Activated T-helper 2 cell treated with anti-CD3 and anti-CD28 coated beads, Interferon-gamma antibody, Interleukin-2, Interleukin-4, amounts not matched to agents 10 μg/mL and 5 μg/mL and 100 μg/mL, durations not matched to agents 14 hours and 24 hours and 36 hours (primary cell): ENCODE data around the gene EMC7. TPM values are rescaled to one million over a fixed set of nuclear protein-coding genes. Genes with fewer than 3 reads are reported as not detected.
"Not testable (repeated sequence)": the region's sequence is repeated elsewhere in the genome, so short reads cannot be mapped to it uniquely, and the experiment has no call there.

Experiments used
- DNase-seq: peaks from one replicate; pipeline ENCODE4 v3.0.0; 2021; ENCODE audit warnings: low spot score
- H3K27ac Mint-ChIP-seq: one replicate; pipeline ENCODE4 v1.8.0; 2021; ENCODE audit warnings: mixed read lengths
- H3K27me3 Mint-ChIP-seq: one replicate; pipeline ENCODE4 v1.8.0; 2021; ENCODE audit warnings: low read depth, mixed read lengths
- H3K36me3 Mint-ChIP-seq: one replicate; pipeline ENCODE4 v1.8.0; 2021; ENCODE audit warnings: low read depth, mixed read lengths
- H3K4me1 Mint-ChIP-seq: one replicate; pipeline ENCODE4 v1.8.0; 2021; ENCODE audit warnings: low read depth, mixed read lengths
- H3K4me3 Mint-ChIP-seq: one replicate; pipeline ENCODE4 v1.8.0; 2021; ENCODE audit warnings: low read depth, mild to moderate bottlenecking, moderate library complexity, mixed read lengths
- H3K9me3 Mint-ChIP-seq: one replicate; pipeline ENCODE4 v1.8.0; 2021; ENCODE audit warnings: mixed read lengths
- intact Hi-C: fragments of 100-400 bp; cut with micrococcal nuclease; formaldehyde crosslinking; loops from one replicate; pipeline ENCODE4 v1.15.1; 2023
- total RNA-seq: library from RNA; stranded (reverse); gene quantifications from 2 replicates; pipeline ENCODE4 v1.2.3, GENCODE V29; 2022

EMC7 gene
- 66.8 and 68.0 TPM in 2 replicates for total RNA-seq

DNA sequence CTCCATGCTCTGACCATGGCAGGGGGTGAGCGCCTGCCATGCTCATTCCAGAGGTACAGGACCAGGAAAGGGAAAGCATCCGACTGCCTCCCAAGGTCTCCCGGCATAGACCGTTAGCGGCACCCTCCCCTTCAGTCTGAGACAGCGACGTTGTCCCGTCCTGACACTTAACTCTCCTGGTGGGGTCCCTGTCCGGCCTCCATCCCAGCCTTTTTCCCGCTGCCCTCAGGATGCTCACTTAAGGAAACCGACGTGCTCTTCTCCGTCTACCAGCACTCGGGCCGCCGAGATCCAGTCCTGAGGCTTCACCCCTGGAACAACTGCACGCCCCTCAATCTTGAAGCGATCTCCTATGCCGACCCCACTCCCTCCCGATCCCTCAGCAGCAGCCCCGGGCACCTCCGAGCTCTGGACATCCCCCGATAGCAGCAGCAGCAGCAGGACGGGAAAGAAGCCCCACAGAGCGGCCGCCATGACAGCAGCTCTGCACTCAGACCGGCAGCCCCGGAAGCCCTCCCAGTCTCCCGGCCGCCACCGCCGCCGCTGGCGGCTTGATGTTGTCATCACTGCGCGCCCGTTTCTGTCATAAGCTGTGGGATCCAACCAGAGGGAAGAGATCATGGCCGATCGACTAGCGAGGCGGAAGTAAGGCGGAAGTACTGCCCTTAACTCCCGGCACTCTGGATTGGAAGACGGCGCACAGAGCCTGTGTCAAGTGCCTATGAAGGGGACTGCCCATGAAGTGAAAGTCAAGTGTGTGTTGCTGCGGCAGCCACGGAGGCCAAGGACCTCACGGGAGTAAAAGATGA is at the start of gene EMC7, which contains the start of gene PGBD4:
Gene EMC7 (minus strand): TSS at position 497 of the 809 bp plus-strand sequence. CDS start 23 bp downstream, at position 474.
Gene PGBD4 (plus strand): TSS at position 718 of the 809 bp plus-strand sequence. CDS start 449 bp downstream, outside the sequence.
- intact Hi-C loops: loop anchor here (1.0 to 5.0 kb wide), 6 partner anchors 62 to 486 kb away; partner anchors contain the start of genes AVEN, KATNBL1, LPCAT4 and NOP10
- Mint-ChIP-seq H3K4me3 (peak within 1 kb of the TSS; percentile 100), H3K27ac (peak within 1 kb of the TSS; percentile 96), H3K9me3 (peaks cover 4% of the 10 kb centered on the region), H3K36me3 (peaks cover 41% of the 10 kb centered on the region), H3K4me1 (peaks cover 25% of the 10 kb centered on the region), H3K27me3 (no peaks in the 10 kb centered on the region)
- peak; percentile 99 for DNase-seq

DNA sequence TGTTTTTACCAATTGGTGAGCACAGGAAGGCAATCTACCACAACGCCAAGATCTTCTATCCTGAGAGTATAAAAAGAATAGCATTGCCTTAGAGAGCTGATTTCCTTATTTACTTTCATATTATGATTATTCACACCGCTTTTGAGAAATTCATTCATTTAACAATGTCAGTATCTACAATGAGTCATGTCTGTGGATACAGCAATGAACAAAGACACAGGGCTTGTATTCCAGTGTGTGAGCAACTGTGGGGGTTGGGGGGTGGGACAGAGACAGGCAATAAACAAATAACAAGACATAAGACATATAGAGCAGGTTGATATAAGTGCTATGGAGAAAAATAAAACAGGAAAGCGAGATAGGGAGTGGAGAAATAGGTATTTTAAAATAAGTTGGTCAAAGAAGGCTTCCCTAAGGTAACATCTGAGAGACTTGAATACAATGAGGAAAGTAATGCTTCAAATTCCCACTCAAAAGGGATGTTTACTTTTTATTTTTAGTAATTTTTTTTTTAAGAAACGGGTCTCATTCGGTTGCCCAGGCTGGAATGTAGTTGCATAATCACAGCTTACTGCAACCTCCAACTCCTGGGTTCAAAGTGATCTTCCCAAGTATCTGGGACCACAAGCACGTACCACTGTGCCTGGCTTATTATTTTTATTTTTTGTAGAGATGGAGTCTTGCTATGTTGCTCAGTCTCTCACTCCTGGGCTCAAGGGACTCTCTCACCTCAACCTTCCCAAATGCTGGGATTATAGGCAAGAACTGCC is 45.9 kb upstream of the EMC7 start:
- DNase-seq: no peak
- Mint-ChIP-seq H3K9me3 (no peaks in the 10 kb centered on the region), H3K36me3 (peaks cover 54% of the 10 kb centered on the region), H3K27ac (peak overlapping the region; percentile 26), H3K4me1 (peaks cover 2% of the 10 kb centered on the region), H3K27me3 (no peaks in the 10 kb centered on the region), H3K4me3 (no peak overlapping the region)
- intact Hi-C loops: no loop called here

DNA sequence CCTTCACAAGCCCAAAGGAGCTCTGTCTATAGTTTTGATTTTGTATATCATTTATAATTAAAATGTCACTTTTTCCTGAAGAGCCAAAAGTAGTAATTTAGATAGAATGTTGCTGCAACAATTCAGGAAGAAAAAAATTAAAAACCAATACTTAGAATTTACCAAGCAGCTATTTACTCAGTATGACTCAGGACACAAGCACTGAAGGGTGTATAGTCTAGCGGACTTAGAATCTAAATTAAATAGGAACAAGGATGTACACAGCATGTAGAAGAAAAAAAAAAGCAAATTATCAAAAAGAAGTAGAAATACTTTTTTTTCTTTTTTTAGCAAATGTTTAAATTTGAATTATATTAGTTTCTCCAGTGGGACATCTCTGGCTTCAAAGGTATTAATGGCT is 31.8 kb upstream of the EMC7 start:
- Mint-ChIP-seq H3K4me3 (no peak overlapping the region), H3K27ac (no peak overlapping the region), H3K9me3 (no peaks in the 10 kb centered on the region), H3K27me3 (no peaks in the 10 kb centered on the region), H3K36me3 (no peaks in the 10 kb centered on the region), H3K4me1 (no peaks in the 10 kb centered on the region)
- intact Hi-C loops: no loop called here
- no peak for DNase-seq

DNA sequence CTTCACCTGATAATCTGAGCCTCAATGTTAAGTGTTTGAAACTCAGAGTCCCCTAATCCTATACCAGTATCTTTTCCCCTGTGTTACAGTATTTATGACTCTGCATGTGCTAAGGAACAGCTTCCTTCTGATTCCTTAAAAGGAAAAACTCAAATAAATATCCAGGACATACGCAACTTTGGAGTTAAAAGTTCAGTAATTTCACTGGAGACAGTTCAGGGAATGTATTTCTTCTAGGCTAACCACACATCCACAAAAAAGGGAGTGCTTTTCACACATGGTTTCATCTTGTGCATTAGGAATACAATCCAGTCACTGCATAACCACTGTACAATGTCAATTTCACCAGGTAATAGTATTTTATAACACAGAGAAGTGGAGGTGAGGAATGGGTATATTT is 31.2 kb upstream of the EMC7 start:
- H3K4me1 Mint-ChIP-seq: no peaks in the 10 kb centered on the region
- H3K27ac Mint-ChIP-seq: no peak overlapping the region
- no peak for DNase-seq
- H3K27me3 Mint-ChIP-seq: no peaks in the 10 kb centered on the region
- no peak overlapping the region for H3K4me3 Mint-ChIP-seq
- no peaks in the 10 kb centered on the region for H3K9me3 Mint-ChIP-seq
- H3K36me3 Mint-ChIP-seq: no peaks in the 10 kb centered on the region
- intact Hi-C loops: no loop called here

DNA sequence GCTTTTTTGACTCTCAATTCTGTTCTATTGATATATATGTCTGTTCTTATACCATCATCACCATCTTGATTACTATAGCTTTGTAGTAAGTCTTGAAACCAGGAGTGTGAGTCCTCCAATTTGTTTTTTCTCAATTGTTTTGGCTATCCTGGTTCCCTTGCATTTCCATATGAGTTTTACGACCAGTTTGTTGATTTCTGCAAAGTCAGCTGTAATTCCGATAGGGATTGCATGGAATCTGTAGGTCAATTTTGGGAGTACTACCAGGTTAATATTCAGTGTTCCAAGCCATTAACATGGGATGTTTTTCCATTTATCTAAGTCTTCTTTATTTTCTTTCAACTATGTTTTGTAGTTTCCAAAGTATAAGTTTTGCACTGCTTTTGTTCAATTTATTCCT is 27.2 kb upstream of the EMC7 start:
- H3K27ac Mint-ChIP-seq: no peak overlapping the region
- DNase-seq: no peak
- no peak overlapping the region for H3K4me3 Mint-ChIP-seq
- intact Hi-C loops: no loop called here
- peaks cover 8% of the 10 kb centered on the region for H3K27me3 Mint-ChIP-seq
- no peaks in the 10 kb centered on the region for H3K9me3 Mint-ChIP-seq
- H3K36me3 Mint-ChIP-seq: no peaks in the 10 kb centered on the region
- no peaks in the 10 kb centered on the region for H3K4me1 Mint-ChIP-seq

DNA sequence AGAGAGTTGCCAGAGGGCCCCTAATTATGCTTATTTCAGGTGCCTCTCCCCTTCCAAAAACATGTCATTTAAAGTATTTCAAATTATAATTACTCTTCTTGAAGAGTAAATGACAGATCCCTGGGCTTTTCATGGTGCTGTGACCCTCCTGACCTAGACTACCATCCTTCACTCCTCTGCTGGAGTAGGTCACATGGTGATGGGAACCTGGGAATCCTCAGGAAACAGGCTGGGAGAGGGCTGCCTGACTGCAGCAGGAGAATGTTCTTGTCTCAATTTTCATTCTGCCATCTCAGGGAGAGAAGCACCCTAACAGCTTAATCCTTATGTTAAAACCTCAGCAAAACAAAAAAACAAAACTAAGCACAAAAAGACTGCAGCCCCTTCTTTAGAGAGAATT is 24.9 kb upstream of the EMC7 start:
- DNase-seq: no peak
- no peak overlapping the region for H3K4me3 Mint-ChIP-seq
- no peak overlapping the region for H3K27ac Mint-ChIP-seq
- H3K9me3 Mint-ChIP-seq: no peaks in the 10 kb centered on the region
- H3K36me3 Mint-ChIP-seq: no peaks in the 10 kb centered on the region
- no peaks in the 10 kb centered on the region for H3K4me1 Mint-ChIP-seq
- intact Hi-C loops: no loop called here
- H3K27me3 Mint-ChIP-seq: peaks cover 8% of the 10 kb centered on the region

DNA sequence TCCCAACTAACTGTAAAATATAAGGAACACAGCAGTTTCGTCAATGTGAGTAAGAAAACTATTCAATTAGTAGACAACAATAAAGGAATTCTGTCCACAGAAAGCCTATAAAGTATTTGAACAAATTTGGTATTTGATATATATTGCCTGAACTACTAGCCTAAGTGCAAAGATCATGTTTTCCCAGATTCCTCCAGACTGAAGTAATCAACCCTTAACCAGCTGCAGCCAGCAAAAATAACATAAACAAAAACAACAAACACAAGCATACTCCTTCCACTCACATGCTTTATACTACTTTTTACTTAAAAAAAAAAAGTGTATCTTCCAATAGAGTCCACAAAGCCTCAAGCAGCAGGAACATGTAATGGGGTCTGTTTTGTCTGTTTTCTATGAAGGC is 24.3 kb upstream of the EMC7 start:
- H3K27ac Mint-ChIP-seq: no peak overlapping the region
- no peak for DNase-seq
- H3K4me3 Mint-ChIP-seq: no peak overlapping the region
- no peaks in the 10 kb centered on the region for H3K9me3 Mint-ChIP-seq
- peaks cover 8% of the 10 kb centered on the region for H3K27me3 Mint-ChIP-seq
- intact Hi-C loops: no loop called here
- H3K4me1 Mint-ChIP-seq: no peaks in the 10 kb centered on the region
- H3K36me3 Mint-ChIP-seq: no peaks in the 10 kb centered on the region

DNA sequence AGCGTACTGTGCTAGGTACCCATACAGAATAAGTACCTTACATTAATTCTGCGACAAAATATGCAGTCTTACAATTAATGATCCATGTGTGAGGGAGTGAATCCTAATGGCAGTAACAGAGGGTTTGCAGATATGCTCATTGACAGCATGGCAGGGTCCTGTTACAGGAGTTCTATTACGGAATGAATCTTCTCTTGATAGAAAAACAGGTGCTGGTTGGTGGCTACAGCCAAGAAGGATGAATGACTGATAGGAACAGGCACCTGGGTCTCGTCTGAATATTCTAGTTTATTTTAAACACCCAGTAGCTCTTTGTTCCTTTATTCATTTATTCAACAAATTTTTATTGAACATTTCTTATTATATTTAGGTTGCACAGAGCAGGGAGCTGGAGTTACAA is 23.0 kb upstream of the EMC7 start:
- H3K9me3 Mint-ChIP-seq: no peaks in the 10 kb centered on the region
- no peaks in the 10 kb centered on the region for H3K4me1 Mint-ChIP-seq
- no peaks in the 10 kb centered on the region for H3K36me3 Mint-ChIP-seq
- peaks cover 10% of the 10 kb centered on the region for H3K27me3 Mint-ChIP-seq
- no peak for DNase-seq
- intact Hi-C loops: no loop called here
- H3K4me3 Mint-ChIP-seq: no peak overlapping the region
- H3K27ac Mint-ChIP-seq: no peak overlapping the region

DNA sequence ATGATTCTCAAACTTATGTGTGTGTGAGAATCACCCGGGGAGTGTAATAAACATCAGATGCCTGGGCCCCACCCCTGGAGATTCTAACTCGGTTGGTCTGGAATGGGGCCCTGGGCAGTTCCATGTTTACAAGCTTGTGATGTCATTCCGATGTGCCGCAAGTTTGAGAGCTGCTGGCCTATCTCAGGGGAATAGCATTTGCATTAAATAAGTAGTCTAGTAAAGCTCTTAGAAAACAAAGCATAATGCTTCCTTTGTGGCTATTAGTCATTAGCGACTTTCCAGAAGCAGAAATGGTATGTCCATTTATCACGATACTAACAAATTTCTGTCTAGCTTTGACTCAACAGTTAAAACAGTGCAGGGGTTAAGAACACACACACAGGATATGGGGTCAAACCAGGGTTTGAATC is 21.1 kb upstream of the EMC7 start:
- Mint-ChIP-seq H3K27me3 (peaks cover 10% of the 10 kb centered on the region), H3K36me3 (no peaks in the 10 kb centered on the region), H3K4me1 (no peaks in the 10 kb centered on the region), H3K4me3 (no peak overlapping the region), H3K9me3 (no peaks in the 10 kb centered on the region), H3K27ac (no peak overlapping the region)
- DNase-seq: no peak
- intact Hi-C loops: no loop called here

DNA sequence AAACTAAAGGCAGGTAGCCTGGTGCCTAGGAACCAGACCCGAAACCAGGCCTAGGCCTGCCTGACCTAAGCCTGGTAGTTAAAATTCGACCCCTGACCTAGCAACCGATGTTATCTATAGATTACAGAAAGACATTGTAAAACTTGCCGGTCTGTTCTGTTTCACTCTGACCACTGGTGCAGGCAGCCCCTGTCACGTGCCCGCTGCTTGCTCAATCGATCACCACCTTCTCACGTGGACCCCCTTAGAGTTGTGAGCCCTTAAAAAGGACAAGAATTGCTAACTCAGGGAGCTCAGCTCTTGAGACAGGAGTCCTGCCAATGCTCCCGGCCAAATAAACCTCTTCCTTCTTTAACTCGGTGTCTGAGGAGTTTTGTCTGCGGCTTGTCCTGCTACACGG is 20.1 kb upstream of the EMC7 start:
- H3K27ac Mint-ChIP-seq, H3K4me3 Mint-ChIP-seq, H3K36me3 Mint-ChIP-seq, intact Hi-C loops, H3K9me3 Mint-ChIP-seq, H3K4me1 Mint-ChIP-seq, DNase-seq: not testable (repeated sequence)
- H3K27me3 Mint-ChIP-seq: peaks cover 11% of the 10 kb centered on the region

DNA sequence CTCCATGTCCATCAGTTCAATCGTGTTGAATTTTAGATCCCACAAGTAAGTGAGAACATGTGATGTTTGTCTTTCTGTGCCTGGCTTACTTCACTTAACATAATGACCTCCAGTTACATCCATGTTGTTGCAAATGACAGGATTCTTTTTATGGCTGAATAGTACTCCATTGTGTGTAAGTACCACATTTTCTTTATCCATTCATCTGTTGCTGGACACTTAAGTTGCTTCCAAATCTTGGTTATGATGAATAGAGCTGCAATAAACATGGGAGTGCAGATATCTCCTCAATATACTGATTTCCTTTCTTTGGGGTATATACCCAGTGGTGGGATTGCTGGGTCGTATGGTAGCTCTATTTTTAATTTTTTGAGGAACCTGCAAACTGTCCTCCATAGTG is 18.8 kb upstream of the EMC7 start:
- H3K27ac Mint-ChIP-seq, H3K4me3 Mint-ChIP-seq, H3K27me3 Mint-ChIP-seq, H3K9me3 Mint-ChIP-seq, intact Hi-C loops, DNase-seq, H3K36me3 Mint-ChIP-seq, H3K4me1 Mint-ChIP-seq: not testable (repeated sequence)

DNA sequence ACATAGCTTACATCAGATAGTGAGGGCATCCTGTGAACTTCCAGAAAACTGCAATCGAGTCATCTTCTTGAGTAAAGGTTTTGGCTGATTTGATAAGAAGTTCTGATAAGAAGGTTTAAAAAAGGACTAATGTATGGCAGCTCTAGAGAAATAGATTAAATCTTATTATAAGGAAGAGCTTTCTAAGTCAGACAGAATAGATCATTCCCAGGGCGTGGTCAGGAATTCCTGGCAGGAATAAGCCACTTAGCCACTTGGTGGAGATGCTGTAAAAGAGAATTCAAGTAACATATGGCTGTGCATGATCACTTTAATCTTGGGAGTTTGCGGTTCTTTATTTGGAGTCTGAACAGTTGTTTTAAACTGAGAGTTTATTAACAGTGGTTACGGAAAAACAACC is 17.6 kb upstream of the EMC7 start:
- H3K27me3 Mint-ChIP-seq: peaks cover 5% of the 10 kb centered on the region
- intact Hi-C loops: no loop called here
- no peaks in the 10 kb centered on the region for H3K36me3 Mint-ChIP-seq
- no peaks in the 10 kb centered on the region for H3K4me1 Mint-ChIP-seq
- H3K4me3 Mint-ChIP-seq: no peak overlapping the region
- no peak for DNase-seq
- no peaks in the 10 kb centered on the region for H3K9me3 Mint-ChIP-seq
- no peak overlapping the region for H3K27ac Mint-ChIP-seq

DNA sequence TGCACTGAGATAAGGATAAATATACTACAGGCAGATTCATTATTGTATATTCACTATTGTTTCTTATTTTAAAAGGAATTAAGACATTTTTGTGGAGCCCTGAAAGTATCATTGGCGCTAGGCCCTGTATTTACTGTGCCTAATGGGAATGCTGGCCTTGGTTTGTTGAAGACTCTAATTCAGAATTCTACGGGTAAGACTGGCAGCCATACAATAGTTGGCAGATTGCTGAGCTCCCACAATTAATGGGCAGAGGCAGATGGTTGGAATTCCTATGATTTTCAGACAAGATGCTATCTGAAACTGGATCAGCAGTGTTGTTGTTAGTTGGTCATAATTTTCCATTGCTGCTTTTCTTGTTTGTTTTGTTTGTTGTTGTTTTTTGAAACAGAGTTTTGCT is 15.0 kb upstream of the EMC7 start:
- DNase-seq: no peak
- Mint-ChIP-seq H3K27ac (no peak overlapping the region), H3K36me3 (no peaks in the 10 kb centered on the region), H3K4me1 (no peaks in the 10 kb centered on the region), H3K27me3 (peaks cover 5% of the 10 kb centered on the region), H3K4me3 (no peak overlapping the region), H3K9me3 (no peaks in the 10 kb centered on the region)
- intact Hi-C loops: no loop called here
